Measurements from ENCODE around the gene MEIS1.

GRCh38 chr2:66582987-66583880 is 148.3 kb downstream of the MEIS1 start:
- TF ChIP-seq EZH2 (IDR thresholded peaks at IDR 0.05; ENCODE audit: low read length, unreplicated experiment) = no peak
- no peak for TF ChIP-seq CTCF (conservative IDR thresholded peaks at IDR 0.05; ENCODE audit: low read depth, low read length)
